NCI-H146 (cell line): Measurements from ENCODE around the gene FXYD7.
"Not testable (repeated sequence)": the region's sequence is repeated elsewhere in the genome, so short reads cannot be mapped to it uniquely, and the experiment has no call there.

Experiments
- DNase-seq: peaks from one replicate; lab custom pipeline; 2025; lab: John Stamatoyannopoulos, UW

FXYD7 gene

DNA sequence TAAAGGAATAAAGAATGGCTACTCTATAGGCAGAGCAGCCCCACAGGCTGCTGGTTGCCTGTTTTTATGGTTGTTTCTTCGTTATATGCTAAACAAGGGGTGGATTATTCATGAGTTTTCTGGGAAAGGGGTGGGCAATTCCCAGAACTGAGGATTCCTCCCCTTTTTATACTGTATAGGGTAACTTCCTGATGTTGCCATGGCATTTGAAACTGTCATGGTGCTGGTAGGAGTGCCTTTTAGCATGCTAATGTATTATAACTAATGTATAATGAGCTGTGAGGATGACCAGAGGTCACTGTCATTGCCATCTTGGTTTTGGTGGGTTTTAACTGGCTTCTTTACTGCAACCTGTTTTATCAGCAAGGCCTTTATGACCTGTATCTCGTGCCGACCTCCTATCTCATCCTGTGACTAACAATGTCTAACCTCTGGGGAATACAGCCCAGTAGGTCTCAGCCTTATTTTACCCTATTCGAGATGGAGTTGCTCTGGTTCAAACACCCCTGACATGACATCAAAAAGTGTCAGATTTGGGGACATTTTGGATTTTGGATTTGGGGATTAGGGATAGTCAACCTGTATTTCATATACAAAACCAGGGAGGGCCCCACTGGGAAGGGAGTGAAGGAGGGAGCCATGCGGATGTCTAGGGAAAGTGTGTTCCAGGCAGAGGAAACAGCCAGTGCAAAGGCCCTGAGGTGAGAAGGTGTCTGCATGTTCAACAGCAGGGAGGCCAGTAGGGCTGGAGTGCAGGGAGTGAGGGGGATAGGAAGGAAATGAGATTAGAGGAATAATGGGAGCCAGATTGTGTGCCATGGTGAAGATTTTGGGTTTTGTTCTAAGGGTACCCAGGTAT is 22.4 kb downstream of the FXYD7 start:
- DNase-seq: no peak

DNA sequence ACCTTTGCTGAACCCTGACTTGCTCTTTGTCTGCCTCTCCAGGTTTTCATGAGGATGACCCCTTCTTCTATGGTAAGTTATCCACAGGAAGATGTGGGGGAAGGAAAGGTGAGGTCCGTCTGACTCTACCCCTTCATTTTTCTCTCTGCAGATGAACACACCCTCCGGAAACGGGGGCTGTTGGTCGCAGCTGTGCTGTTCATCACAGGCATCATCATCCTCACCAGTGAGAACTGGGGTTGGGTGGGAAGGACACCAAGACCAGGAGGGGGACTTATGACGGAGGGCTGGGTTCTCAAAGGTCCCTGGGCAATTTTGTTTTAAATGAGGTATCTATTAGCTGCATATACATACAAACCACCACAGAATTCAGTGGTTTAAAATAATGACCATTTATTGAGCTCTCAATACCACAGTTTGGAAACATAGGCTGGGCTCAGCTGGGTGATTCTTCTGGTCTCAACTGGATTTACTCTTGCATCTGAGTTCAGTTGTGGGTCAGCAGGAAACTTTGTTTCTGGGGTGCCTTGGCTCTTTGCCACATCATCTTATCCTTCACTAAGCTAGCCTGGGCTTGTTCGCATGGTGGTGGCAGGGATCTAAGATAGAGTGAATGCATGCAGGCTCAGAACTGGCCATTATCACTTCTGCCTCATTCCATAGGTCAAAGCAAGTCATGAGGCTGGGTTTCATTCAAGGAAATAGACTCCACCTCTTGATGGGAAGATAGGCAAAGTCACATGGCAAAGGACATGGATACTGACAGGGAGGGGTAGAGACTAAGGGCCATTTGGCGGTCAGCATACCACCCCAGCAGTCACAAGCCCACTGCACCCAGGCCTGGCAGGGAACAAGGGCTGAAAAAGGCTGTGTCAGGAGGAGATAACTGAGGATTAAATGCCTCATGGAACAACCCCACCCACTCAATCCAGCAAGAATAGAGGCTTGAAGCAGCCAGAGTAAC is 23.3 kb downstream of the FXYD7 start:
- DNase-seq: no peak

DNA sequence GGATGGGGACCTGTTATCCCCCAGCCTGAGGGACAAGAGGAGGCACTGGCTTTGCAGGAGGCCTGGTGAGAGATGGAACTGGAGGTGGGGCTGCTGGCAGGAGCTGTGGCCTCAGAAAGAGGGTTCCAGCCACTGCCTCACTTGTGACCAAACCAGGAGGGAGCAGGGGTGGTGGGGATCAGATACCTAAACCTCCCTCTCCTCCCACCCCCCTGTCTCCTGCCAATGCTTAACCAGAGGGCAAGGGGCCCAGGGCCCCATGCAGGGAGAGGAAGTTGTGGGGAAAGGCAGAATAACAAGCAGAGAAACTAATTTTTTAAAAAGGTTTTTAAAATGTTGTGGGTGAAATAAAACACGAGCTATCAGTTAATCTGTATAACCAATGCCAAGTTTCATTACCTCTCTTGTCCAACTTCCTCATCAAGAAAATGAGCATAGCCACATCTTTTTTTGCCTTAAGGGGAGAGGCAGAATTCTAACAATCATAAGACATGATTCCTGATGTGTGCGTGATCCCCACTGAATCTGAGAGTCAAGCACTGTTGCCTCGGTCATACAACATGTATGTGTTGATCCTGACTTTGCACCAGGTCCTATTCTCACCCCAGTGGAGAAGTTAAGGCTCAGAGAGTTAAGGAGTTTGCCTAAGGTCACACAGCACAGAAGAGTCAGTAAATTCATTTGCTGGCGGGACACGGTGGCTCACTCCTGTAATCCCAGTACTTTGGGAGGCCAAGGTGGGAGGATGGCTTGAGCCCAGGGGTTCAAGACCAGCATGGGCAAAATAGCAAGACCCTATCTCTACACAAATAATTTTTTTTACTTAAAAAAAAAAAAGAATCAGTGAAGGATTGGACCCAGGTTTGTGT is 24.4 kb downstream of the FXYD7 start:
- no peak for DNase-seq

DNA sequence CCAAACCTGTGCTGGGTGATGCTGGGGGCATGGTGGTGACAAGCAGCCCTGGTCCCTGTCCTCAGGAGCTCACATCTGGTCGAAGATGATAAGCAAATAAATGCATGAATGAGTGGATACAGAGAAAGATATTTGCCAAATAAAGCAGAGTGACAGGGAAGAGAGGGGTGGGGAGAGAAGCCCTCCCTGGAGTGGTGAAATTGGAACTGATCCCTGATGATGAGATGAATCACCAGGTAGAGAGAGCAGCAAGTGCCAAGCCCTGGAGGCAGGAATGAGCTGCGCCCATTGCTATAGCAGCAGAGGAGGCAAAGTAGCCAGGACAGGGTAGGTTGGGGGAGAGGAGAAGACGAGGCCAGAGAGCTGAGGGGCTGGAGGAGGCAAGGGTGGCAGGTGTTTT is 25.1 kb downstream of the FXYD7 start:
- DNase-seq: no peak

DNA sequence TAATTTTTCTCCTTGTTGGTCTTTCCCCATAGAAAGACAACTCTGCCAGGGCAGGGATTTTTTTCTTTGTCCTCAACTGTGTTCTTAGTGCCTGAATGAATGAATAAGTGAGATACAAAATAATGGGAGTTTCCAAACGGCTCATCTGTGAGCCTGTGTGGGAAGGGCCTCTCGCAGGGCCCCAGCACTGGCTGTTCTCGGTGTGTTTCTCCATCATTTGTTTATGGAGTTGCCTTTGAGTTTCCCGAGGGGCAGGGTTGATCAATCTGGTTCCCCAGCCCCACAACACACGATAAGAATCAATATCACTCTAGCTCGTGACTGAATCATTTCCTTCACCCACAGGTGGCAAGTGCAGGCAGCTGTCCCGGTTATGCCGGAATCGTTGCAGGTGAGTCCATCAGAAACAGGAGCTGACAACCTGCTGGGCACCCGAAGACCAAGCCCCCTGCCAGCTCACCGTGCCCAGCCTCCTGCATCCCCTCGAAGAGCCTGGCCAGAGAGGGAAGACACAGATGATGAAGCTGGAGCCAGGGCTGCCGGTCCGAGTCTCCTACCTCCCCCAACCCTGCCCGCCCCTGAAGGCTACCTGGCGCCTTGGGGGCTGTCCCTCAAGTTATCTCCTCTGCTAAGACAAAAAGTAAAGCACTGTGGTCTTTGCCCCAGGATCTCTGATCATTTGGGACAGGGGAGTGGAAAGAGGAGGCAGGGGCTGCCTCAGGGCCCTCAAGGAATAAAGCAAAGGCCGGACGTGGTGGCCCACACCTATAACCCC is 26.4 kb downstream of the FXYD7 start:
- DNase-seq: no peak

DNA sequence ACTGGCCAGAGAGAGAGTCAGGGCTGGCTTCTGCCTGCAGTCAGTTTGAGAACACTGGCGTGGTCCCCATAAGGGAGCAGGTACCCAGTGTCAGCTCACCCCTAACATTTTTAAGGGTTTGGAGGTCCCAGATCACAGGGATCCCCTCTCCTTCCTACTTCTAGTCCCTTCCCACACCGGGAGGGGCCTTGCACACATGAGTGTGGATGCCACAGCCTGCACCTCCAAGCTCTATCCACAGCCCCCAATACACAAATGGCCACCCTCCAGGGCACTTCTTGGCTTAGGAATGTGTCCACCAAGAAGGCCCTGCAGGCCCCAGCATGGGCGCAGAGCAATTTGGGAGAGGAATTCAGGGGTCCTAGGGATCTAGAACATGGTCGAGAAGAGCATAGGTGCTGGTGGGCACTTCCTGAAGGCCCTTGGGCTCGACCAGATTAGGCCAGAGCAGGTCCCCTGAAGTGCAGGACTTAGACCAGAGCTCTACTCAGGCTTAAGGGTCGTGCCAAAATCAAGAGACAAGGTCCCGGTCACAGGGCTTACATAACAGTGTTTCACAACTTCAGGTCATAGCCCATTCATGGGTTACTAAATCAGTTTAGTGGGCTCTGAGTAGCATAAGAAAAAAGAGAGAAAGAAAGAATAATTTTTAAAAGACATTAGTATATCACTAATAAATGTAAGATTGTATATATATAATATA is 27.5 kb downstream of the FXYD7 start:
- DNase-seq: no peak

DNA sequence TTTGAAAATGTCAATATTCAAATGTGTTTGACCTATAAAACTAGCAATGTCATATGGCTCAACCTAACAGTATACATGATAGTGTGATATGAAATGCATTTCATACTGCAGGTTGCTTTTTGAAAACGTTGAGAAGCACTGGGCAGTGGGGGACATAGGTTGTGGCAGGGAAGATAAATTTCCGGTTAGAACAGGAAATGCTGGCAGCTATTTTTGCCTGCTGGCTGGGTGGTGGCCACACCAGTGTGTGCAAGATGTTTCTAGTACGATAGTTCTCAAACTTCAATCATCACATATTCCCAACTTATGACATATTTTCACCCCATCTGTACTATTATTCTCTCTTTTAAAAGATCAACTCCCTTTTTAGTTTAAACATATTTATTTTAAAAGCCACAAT is 28.7 kb downstream of the FXYD7 start:
- DNase-seq: no peak

DNA sequence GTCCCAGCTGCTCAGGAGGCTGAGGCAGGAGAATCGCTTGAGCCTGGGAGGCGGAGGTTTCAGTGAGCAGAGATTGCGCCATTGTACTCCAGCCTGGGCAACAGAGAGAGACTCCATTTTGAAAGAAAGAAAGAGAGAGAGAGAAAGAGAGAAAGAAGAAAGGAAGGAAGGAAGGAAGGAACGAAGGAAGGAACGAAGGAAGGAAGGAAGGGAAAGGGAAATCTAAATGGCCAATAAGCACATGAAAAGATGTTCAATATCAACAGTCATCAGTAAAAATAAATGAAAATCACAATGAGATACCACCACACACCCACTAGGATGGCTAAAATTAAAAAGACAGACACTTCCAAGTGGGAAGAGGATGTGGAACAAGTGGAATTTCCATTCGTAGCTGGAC is 31.2 kb downstream of the FXYD7 start:
- no peak for DNase-seq

DNA sequence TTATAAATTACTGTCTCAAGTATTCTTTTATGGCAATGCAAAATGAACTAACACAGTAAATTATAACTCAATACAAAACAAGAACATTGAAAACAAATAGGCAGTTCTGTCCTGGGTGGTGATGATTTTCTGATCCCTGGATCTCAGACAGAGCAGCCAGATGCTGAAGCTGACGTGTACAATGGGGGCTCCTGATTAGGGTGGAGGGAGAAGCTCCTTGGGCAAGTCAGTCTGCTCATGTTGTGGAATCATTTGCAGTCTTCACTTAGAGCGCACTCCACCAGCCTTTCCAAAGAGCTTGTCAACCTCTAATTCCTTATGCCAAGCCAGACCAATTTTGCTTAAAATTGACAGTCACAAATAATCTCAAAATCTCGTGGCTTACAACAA is 33.1 kb downstream of the FXYD7 start:
- DNase-seq: no peak

DNA sequence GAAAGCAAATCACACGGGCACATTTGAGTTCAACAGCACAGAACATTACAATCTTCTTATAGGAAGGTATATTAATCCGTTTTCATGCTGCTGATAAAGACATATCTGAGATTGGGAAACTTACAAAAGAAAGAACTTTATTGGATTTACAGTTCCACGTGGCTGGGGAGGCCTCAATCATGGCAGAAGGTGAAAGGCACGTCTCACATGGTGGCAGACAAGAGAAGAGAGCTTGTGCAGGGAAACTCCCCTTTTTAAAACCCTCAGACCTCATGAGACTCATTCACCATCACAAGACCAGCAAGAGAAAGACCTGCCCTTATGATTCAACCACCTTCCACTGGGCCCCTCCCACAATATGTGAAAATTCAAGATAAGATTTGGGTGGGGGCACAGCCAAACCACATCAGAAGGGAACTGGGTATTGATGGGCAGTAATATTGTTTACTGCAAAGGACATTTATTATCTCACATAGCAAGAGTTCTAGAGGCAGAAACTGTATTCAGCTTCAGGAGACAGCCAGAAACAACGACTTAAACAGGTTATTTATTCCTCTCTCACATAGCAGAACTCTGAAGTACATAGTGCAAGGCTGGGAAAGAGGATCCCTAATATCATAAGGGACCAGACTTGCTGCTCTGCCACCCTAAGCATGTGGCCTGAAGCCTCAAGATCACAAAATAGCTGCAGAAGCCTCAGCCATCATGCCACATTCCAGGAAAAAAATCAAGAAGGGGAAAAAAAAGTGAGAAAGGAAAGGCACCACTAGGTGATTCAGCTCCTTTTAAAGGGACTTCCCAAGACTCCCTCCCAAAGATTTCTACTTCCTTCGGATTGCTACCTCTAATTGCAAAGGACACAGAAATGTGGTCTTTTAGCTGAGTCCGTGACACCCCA is 34.6 kb downstream of the FXYD7 start:
- no peak for DNase-seq

DNA sequence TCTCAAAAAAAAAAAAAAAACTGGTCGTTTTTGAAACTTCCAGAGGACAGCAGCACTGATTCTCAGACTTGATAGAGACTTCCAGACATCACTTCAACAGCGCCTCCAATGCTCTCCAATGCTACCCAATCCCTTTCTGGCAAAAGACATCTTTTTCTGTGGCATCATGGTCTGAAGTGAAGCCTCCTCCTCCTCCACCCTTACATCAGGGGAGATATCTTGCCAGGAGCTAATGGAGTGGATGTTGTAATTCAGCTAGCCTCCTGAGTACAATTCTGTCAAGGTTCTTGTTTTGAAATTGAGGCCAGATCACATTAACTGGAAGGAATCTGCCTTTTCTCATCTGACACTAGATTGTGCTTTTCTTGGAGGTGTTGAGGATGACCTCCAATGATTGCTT is 35.6 kb downstream of the FXYD7 start:
- DNase-seq: no peak

DNA sequence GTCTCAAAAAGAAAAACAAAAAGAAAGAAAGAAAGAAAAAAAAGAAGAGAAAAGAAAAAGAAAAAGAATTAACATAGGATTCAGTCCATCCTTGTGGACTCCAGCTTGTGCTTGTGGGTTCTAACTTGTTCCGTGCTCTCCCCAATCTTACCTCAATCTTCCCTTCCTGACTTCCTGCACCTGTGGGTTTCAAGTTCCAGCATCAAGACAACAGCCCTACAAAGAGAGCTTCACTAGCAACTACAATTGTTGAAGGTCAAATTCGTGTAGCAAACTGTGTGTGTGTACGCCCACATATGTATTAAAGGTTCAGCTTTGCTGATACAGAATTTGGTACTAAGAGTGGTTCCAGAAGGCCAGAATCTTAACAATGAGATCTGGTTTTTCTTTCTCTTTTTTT is 36.8 kb downstream of the FXYD7 start:
- DNase-seq: no peak

DNA sequence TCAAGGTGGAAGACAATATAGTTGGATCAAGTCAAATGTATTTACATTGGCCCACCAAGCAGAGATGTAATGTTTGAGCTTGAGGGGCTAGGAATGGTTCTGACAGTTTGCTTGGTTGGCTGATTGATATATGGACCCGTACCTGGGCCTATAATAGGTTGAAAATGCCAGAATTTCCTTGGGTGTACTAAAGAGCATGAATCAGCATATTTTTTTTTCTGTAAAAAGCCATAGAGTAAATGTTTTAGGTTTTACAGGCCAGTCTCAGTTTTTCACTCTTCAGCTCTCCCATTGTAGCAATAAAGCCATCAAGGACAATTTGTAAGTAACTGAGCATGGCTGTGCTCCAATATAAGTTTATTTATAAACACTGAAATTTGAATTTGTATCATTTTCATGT is 38.3 kb downstream of the FXYD7 start:
- DNase-seq: no peak

DNA sequence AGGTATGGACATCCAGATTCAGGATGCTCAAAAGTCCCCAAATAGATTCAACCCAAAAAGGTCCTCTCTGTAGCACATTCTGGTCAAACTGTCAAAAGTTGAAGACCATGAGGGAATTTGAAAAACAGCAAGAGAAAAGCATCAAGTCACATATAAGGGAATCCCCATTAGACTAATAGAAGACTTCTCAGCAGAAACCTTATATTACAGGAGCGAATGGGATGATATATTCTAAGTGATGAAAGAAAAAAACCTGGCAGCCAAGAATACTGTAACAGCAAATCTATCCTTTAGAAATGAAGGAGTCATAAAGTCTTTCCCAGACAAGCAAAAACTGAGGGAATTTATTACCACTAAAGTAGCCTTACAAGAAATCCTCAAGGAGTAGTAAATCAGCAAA is 41.2 kb downstream of the FXYD7 start:
- no peak for DNase-seq

DNA sequence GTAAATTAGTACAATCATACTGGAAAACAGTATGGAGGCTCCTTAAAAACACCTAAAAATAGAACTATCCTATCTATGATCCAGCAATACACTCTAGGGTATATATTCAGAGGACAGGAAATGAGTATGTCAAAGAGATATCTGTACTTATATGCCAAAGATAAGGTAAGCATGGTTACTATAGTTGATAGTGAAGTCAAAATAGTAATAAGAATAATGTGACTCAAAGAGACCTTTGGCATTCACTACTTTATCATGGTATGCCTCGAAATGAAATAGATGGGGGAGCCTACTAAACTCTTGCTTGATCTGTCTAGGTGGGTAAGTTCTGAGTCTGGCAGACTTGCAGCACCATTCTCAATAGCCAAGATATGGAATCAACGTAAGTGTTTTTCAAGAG is 41.8 kb downstream of the FXYD7 start:
- no peak for DNase-seq

DNA sequence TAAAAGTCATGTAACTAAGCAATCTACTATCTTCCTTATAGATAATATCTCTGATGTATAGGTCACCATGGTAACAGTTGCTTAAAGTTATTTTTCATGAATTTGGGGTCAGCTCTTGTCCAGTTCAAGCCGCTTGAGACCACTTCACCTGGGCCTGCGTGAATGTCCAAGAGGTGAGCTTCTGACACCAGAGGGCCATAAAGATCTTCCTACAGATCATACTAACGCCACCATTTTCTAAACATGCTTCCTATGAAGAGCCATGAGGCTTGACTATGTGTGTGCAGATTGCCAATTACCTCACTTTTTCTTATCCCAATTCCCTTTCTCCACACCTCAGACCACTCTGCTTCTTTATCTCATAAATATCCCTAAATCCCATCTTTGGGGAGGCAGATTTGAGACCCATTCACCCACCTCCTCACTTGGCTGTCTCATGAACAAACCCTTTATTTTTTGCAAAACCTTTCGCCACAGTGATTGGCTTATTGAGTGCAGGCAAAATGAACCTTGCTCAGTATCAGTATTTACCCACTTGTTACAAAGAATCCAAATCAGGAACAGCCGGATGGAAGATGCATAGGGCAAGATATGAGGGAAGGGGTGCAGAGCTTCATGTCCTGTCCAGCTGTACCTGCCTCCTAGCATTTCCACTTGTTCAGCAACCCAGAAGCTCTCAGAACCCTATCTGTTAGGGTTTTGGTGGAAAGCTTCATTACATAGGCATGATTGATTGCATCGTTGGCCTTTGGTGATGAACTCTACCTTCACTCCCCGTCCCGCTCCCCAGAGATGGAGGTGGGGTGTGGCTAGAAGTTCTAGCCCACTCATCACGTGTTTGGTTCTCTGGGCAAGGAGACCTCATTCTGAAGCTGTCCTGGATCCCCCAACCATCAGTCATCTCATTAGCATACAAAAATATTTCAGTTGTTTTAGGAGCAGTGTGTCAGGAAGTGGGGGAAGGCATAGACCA is 51.2 kb downstream of the FXYD7 start:
- DNase-seq: no peak

DNA sequence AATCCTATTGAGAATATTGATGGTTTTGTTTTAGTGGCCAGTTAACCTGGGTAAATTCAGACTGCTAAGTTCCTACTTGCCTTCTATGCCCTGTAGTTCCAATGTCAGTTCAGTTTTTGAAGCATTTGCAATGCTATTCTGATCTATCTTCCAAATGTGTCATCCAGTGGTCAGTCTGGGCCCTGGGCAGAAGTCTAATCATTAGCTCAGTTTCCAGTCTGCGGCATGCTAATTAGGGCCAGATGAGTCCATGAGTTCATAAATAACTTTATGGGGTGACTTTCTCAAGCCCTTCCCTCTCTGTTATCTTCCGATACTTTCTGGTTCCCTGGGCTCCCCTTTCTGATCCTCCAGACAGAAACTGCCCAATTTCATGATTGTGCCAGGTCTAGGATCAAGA is 52.8 kb downstream of the FXYD7 start:
- DNase-seq: no peak

DNA sequence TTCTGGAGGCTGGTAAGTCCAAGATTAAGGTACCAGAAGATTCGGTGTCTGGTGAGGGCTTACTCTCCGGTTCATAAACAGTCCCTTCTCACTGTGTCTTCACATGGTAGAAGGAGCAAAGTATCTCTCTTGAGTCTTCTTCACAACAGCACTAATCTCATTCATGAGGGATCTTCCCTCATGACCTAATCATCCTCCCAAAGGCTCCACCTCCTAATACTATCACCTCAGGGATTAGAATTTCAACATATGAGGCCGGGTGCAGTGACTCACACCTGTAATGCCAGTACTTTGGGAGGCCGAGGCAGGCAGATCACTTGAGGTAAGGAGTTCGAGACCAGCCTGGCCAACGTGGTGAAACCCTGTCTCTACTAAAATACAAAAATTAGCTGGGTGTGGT is 53.8 kb downstream of the FXYD7 start:
- not testable (repeated sequence) for DNase-seq
